HT1080 (cell line): Measurements from ENCODE around the gene UBE2G1. TPM values are rescaled to one million over a fixed set of nuclear protein-coding genes. Genes with fewer than 3 reads are reported as not detected.

Experiments
- DNase-seq: peaks from one replicate; pipeline ENCODE4 v3.0.0-alpha.2; 2015; ENCODE audit warnings: low read depth
- small RNA-seq: library from RNA; depleted of rRNA; stranded (forward); fragments of <200 nt; gene quantifications from one replicate; pipeline ENCODE3, GENCODE V24; 2014
- total RNA-seq: library from RNA; depleted of rRNA; stranded (reverse); fragments of >200 nt; shearing (Covaris generic); gene quantifications from 2 replicates; pipeline ENCODE4 v1.2.3, GENCODE V29; 2014; rRNA removed

UBE2G1 gene
- total RNA-seq, 1 experiment from 2014 or later: 80.2 TPM

DNA sequence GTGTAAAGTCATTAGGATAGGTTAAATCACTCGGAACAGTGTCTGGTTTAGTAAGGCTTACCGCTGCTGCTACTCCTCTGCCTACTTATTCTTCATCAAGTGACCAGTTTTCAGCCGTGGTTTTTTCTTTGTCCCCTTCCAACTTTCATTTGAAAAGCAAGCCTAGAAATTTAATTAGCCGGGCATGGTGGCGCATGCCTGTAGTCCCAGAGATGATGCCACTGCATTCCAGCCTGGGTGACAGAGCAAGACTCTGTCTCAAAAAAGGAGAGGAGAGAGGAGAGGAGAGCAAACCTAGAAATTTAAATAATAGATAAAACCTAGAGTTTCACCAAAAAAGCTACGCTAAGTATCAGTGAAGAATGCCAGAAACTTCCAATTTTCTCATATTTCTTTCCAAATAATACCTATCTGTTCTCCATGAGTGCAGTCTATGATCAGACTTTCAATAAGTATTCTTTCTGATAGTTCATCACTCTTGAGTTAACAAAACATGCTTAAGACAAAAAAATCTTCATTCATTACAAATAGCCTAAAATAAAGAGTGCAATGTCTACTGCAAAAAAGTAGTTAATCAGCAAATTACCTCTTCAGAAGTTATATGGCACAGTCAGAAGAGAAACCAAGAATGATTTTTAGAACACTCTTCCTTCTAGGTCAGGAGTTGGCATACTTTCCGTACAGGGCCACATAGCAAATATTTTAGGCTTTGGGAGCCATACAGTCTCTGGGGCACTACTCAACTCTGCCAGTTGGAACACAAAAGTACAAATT, 117.8 kb downstream of the UBE2G1 start:
- no peak for DNase-seq

DNA sequence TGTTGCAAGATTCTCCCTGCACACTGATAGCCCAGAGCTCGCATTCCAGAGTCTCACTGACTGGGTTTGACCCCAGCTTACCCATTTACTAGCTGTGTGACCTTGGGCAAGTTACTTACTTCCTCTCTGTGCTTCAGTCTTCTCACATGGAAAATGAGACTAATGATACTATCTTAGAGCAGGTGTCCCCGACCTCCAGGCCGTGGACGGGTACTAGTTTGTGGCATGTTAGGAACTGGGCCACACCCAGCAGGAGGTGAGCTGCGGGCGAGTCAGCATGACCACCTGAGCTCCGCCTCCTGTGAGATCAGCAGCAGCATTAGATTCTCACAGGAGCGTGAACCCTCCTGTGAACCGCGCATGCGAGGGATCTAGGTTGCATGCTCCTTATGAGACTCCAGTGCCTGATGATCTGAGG, 118.5 kb downstream of the UBE2G1 start:
- peak; percentile 18 for DNase-seq

DNA sequence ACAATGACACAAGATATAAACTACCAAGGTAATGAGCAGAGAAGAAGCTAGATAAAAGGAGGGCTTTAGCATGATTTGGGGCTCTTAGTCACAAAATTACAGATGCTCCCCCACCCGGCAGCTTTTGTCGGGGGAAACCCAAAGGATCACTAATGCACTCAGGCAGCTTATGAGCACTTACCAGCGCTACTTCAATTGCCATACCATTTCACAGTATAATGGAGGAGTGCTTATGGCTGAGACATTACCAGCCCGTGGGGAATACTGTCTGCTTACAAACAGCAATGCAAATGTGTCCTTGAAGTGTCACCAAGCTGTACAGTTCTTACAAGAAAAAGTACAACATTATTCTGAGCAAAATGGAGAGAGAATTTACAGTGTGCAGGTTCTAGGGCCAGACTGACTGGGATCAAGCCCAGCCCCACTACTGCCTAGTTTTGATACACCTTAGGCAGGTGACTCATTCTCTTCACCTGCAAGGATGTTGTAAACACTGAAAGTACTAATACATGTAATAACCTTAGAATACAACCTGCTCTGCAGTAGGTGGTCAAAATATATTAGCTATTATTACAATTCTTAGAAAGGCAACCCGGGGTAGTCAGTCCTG, 119.0 kb downstream of the UBE2G1 start:
- no peak for DNase-seq

DNA sequence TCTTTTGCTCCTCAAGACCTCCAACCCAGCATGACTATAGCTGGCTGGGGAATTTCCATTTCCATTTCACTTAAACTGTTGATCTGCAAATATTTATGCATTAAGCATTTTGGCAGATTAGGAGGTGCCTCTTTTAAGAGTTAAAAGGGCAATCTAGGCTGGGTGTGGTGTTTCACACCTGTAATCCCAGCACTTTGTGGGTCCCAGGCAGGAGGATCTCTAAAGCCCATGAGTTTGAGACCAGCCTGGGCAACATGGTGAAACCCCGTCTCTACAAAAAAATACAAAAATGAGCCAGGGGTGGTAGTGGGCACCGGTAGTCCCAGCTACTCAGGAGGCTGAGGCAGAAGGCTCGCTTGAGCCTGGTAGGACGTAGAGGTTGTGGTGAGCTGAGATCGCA, 119.8 kb downstream of the UBE2G1 start:
- DNase-seq: no peak

DNA sequence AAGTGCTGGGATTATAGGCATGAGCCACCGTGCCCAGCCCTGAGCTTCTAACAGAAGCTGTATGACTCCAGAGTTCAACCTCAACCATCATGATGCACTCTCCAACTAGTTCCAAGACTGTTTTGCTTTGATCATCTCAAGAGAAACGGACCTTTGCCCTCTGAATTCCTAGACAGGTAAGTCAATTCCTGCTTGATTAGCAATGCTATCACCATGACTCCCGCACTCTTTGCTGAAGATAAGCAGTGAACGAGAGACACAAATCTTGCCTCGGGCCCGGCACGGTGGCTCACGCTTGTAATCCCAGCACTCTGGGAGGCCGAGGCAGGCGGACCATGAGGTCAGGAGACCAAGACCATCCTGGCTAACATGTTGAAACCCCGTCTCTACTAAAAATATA, 124.9 kb downstream of the UBE2G1 start:
- no peak for DNase-seq

DNA sequence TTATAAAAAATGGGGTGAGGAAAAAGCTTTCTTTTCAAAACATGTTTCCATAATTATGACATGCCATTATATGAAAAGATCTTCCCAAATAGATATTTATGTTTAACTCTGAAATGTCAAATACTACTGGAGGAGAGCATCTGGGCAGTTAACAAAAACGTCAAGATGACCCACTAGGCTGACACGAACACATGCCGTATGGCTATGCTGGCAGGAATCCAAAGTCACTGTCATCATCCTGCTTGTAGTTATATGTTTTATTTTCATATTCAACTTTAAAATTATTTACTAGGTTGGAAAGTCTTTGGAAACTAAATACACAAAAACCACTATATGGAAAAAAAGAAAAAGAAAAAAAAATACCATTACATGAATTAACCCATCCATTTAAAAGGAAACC, 130.0 kb downstream of the UBE2G1 start:
- DNase-seq: no peak

DNA sequence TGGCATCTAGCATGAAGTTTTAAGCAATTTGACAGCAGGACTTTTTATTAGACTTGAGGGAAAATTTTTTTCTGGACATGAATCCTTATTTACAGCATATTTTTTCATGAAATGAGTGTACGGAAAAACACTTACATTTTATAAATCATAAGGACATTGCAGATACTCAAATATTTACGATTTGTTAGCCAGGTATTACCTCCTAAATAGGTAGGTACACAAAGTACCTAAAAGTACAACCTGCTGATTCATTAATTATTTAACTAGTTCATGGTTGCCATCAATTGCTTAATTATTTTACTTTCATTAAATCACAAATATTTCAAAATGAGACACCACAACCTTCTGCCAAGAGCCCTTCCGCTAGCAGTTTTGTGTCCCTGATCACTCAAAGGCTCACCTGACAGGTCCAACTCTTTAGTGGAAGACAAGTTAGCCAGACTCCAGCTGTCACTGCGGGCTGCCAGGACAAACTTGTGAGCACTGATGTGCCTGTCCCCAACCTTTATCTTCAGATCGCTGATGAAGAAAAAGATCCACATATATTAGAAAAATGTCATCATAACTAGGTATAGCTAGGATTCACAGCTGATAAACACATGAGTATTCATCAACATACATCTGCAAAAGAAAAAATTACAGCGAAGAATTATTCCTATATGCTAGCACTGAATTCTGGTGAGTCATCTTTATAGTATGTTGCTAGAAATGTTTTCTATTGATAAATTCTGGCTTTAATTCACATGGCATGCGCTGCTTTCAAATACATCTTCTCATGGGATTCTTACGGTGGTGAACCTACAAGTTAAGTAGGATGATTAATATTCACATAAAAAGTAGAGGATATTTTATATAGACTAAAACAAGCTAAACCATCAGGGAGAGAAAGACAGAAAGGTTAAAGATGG, 130.8 kb downstream of the UBE2G1 start:
- no peak for DNase-seq

DNA sequence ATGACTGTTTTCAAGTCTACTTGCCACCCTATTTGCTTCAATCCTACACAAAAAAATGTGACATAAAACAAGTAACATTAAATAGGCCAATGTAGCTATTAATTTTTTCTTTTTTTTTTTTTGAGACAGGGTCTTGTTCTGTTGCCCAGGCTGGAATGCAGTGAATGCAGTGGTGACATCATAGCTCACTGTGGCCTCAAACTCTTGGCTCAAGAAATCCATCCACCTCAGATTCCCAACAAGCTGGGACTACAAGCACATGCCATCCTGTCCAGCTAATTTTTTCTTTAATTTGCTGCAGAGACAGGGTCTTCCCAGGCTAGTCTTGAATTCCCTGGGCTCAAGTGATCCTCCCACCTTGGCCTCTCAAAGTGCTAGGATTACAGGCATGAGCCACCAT, 132.1 kb downstream of the UBE2G1 start:
- DNase-seq: no peak

DNA sequence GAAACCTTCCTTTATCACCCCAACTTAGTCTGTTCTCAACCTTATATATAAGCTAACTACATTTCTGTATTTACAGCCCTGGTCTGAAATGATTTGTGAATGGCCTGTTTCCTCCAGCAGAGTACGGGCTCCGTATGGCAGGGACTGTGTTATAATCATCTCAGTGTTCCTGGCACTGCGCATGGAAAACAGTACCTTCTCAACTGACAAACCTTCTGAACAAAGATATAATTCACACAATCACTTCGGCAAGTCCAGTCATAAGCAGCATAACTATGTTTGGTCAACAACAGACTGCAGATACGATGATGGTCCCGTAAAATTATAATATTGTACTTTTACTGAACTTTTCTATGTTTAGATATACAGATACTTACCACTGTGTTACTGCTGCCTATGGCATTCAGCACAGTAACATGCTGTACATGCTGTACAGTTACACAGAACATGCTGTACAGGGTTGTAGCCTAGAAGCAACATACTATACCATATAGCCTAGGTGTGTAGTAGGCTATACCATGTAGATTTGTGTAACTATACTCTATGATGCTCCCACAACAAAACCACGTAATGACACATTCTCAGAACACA, 132.7 kb downstream of the UBE2G1 start:
- no peak for DNase-seq

DNA sequence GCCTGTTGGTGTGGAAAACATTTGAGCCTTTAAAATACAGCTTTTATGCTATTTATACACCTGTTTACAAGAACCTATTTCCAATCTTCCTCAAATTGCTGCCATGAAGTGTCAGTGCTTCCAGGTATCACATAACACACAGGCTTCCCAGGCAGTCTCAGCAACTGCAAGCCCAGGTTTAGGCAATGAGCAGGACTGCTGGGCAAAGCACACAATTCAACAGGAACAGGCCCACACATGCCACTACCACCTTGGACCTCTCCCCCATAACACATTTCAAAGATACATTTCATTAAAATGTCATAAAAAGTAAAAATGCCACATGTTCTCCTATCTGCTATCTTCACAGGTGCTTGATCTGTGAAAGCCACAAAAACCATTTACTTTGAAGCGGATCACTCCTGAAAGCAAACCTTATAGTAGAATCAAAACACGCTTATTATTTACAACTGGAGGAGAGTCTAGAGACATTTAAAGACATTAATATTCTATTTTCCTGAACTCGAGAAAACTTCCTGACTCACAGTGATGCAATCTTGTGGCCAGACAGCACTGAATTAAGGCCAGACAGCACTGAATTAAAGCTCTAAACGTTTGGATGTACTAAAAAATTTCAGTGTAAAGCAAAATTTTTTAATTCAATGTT, 134.2 kb downstream of the UBE2G1 start:
- no peak for DNase-seq

DNA sequence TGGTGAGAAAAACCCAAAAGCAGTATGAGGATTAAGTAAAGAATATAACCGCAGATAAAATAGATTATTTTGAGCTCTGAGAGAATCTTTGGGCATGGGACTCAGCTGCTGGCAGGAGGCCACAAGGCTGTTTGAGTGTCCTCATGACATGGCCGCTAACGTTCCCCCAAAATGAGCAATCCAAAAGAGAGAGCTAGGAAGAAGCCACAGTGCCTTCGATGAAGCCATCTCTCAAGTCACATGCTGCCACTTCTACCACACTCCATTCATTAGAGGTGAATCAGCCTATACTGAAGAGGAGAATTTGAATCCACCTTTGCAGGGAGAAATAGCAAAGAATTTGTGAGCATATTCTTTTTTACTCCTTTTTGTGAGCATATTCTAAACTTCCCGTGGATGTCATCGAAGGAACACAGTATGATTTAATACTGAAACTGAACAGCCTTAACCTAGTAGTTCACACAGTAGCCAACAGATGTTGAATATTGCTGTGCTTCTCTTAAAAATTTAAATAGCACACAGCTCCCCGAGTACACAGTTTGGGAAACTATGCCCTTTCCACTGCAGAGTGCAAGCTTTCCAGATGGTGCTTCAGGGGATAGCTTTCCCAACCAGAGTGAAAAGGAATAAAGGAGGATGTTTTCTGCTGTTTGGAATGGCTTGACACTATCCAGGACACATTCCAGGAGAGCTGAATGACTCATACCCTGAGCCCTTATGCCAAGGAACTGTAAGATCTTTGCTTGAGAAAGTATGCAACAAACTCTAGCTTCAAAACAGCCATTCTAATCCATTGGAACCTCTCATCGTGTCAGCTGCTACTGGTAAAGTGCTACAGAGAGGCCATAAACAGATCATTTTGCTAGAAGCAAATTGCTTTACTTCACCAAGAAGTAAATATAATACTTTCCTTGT, 136.6 kb downstream of the UBE2G1 start:
- DNase-seq: peak; percentile 90

DNA sequence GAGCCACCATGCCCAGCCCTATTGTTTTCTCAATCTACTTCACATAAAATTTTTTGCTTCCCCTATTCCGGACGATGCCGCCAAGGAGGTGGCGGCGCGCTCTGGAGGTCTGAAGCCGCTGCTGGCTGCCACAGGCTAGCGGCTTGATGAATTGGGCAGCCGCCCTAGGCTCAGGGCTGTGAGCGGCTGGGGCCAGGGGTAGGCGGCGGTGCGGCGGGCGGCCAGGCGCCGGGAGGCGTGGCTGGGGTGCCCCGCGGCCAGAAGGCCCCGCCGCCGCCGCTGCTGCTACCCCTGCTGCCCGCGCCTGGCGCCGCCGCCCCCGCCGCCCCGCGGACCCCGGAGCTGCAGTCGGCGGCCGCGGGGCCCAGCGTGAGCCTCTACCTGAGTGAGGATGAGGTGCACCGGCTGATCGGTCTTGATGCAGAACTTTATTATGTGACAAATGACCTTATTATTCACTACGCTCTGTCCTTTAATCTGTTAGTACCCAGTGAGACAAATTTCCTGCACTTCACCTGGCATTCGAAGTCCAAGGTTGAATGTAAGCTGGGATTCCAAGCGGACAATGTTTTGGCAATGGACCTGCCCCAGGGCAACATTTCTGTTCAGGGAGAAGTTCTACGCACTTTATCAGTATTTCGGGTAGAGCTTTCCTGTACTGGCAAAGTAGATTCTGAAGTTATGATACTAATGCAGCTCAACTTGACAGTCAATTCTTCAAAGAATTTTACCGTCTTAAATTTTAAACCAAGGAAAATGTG, 144.4 kb downstream of the UBE2G1 start:
- no peak for DNase-seq

DNA sequence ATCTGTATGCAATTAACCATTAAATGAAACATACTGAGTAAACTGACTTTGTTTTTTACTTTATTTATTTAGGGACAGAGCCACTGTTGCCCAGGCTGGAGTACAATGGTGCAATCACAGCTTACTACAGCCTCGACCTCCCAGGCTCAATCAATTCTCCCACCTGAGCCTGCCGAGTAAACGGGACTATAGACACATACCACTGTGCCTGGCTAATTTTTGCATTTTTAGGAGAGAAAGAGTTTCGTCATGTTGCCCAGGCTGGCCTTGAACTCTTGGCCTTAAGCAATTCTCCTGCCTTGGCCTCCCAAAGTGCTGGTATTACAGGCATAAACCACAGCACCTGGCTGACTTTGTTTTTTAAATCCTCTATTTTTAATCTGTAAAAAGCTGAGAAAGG, 145.3 kb downstream of the UBE2G1 start:
- DNase-seq: no peak

DNA sequence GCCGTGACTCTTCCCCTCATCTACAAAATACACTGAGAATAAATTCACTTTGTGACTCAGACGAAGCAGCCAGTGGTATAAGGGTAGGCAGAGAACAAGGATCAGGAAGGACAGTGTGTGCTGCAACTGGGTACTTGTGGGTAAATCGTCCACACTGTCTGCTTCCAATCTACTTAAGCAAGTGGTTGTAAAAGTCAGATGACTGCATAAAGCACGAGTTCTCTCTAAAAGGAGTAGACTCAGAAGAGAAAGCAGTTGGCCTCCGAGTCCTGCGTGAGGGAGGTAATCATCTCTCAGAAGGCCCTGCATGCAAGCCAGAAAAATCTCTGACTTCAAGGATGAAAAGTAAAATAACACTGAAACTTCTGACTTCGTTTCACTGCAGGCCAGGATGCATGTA, 145.8 kb downstream of the UBE2G1 start:
- DNase-seq: no peak

Small RNAs within 50 kb of the gene (small RNA-seq; reads per million reads assigned to genes)
- gene RN7SL774P: not detected

Other genes starting within 250 kb of the UBE2G1 start
- 22.5 and 27.3 TPM in 2 replicates for gene ZZEF1, start 223.6 kb downstream of the UBE2G1 start, total RNA-seq
- gene CYB5D2, start 223.5 kb downstream of the UBE2G1 start, total RNA-seq: 12.1 and 14.5 TPM in 2 replicates
- 15.2 and 16.1 TPM in 2 replicates for gene ANKFY1, start 102.7 kb downstream of the UBE2G1 start, total RNA-seq
- 0.63 and 0.64 TPM in 2 replicates for gene SPNS3, start 67.3 kb upstream of the UBE2G1 start, total RNA-seq
- gene SPNS2, start 132.2 kb upstream of the UBE2G1 start, total RNA-seq: 0.27 and 0.33 TPM in 2 replicates
- gene MYBBP1A, start 188.7 kb upstream of the UBE2G1 start, total RNA-seq: 117 and 129 TPM in 2 replicates
- not detected in 2 replicates for gene GGT6, start 193.9 kb upstream of the UBE2G1 start, total RNA-seq
- not detected in 2 replicates for gene SMTNL2, start 217.9 kb upstream of the UBE2G1 start, total RNA-seq